PC-3 (cell line): Measurements from ENCODE around the gene CBFA2T3. TPM values are rescaled to one million over a fixed set of nuclear protein-coding genes. Genes with fewer than 3 reads are reported as not detected.

ENCODE experiments used
- ATAC-seq: fragments of 200-7000 bp; cut with Tn5 transposase; 2 replicates; pipeline ENCODE4 v1.9.1; 2020; ENCODE audit warnings: mild to moderate bottlenecking, moderate library complexity
- BruUV-seq: library from RNA; stranded (reverse); fragments of 400-500 nt; replicated peaks from 2 replicates; lab custom pipeline; 2021; lab: Mats Ljungman, UMichigan
- CTCF ChIA-PET: fragments of 300-600 bp; sonication (Branson Sonifier 250); formaldehyde crosslinking; loops from one replicate; lab custom pipeline; 2022; ENCODE audit warnings: antibody characterized with exemption; lab: Charles Lee
- POLR2A ChIA-PET: fragments of 300-600 bp; sonication (Branson Sonifier 250); formaldehyde crosslinking; loops from one replicate; lab custom pipeline; 2022; ENCODE audit warnings: antibody characterized with exemption; ENCODE audit not compliant: unreplicated experiment; lab: Charles Lee
- DNase-seq: peaks from one replicate; pipeline ENCODE4 v3.0.0-alpha.2; 2015
- H2AFZ ChIP-seq: fragments of 300-600 bp; sonication (generic); 2 replicates; pipeline ENCODE4 v1.6.0; 2016; ENCODE audit warnings: antibody characterized with exemption, low read length
- H3F3A ChIP-seq: fragments of 300-600 bp; sonication (generic); one replicate; pipeline ENCODE4 v1.6.0; 2017; ENCODE audit warnings: antibody characterized with exemption, low read length, control low read depth, mild to moderate bottlenecking; ENCODE audit not compliant: unreplicated experiment
- H3K27ac ChIP-seq: fragments of 300-600 bp; sonication (generic); 2 replicates; pipeline ENCODE4 v1.5.1; 2016; ENCODE audit warnings: mild to moderate bottlenecking, low read length
- H3K27me3 ChIP-seq: fragments of 300-600 bp; sonication (generic); 2 replicates; pipeline ENCODE4 v1.6.1; 2016; ENCODE audit warnings: low read length, mixed read lengths
- H3K36me3 ChIP-seq: fragments of 300-600 bp; sonication (generic); 2 replicates; pipeline ENCODE4 v1.6.1; 2016; ENCODE audit warnings: low read depth, mixed run types, low read length, mixed read lengths
- H3K4me1 ChIP-seq: fragments of 300-600 bp; sonication (generic); 2 replicates; pipeline ENCODE4 v1.5.1; 2016; ENCODE audit warnings: low read length; ENCODE audit not compliant: insufficient read depth
- H3K4me2 ChIP-seq: fragments of 300-600 bp; sonication (generic); 2 replicates; pipeline ENCODE4 v1.6.0; 2016; ENCODE audit warnings: low read length
- H3K4me3 ChIP-seq: fragments of 300-600 bp; sonication (generic); 2 replicates; pipeline ENCODE4 v1.5.1; 2016; ENCODE audit warnings: mild to moderate bottlenecking, low read length, mixed read lengths
- H3K79me2 ChIP-seq: fragments of 300-600 bp; sonication (generic); 2 replicates; pipeline ENCODE4 v1.6.1; 2017; ENCODE audit warnings: low read length, mixed read lengths
- H3K9ac ChIP-seq: fragments of 300-600 bp; sonication (generic); 2 replicates; pipeline ENCODE4 v1.6.0; 2016; ENCODE audit warnings: mild to moderate bottlenecking, low read length
- H3K9me2 ChIP-seq: fragments of 300-600 bp; sonication (generic); replicated peaks from 2 replicates; pipeline ENCODE4 v1.6.1; 2016; ENCODE audit warnings: mixed run types, low read length, mixed read lengths
- H3K9me3 ChIP-seq: fragments of 300-600 bp; sonication (generic); 2 replicates; pipeline ENCODE4 v1.6.1; 2016; ENCODE audit warnings: low read length, mixed read lengths
- H4K20me1 ChIP-seq: fragments of 300-600 bp; sonication (generic); 2 replicates; pipeline ENCODE4 v1.6.1; 2016; ENCODE audit warnings: low read length, mixed read lengths
- CTCF ChIP-seq: fragments of 300-600 bp; sonication (generic); conservative IDR thresholded peaks from 2 replicates; pipeline ENCODE4 v1.5.1; 2017; ENCODE audit warnings: antibody characterized with exemption, low read depth, mild to moderate bottlenecking, low read length
- EZH2 ChIP-seq: fragments of 300-600 bp; sonication (generic); IDR thresholded peaks from one replicate; pipeline ENCODE4 v1.6.1; 2017; ENCODE audit warnings: antibody characterized with exemption, mild to moderate bottlenecking, low read length; ENCODE audit not compliant: unreplicated experiment
- EZH2phosphoT487 ChIP-seq: fragments of 300-600 bp; sonication (generic); IDR thresholded peaks from 2 replicates; pipeline ENCODE4 v1.6.1; 2018; ENCODE audit warnings: mild to moderate bottlenecking, antibody characterized with exemption, low read length, borderline replicate concordance
- intact Hi-C: fragments of 100-400 bp; cut with micrococcal nuclease; formaldehyde crosslinking; loops from 2 replicates; pipeline ENCODE4 v1.9.0; 2023
- total RNA-seq: library from RNA; depleted of rRNA; stranded (reverse); fragments of >200 nt; gene quantifications from 2 replicates; pipeline ENCODE4 v1.2.3, GENCODE V29; 2014

The CBFA2T3 gene
- total RNA-seq, 1 experiment from 2014 or later, result not detected

- H3K9me2 ChIP-seq, result no peaks in the 10 kb centered on the region
- no peak overlapping the region for H3K27ac ChIP-seq
- CTCF ChIA-PET, result no interaction called here
- POLR2A ChIA-PET, result no interaction called here
- H3K36me3 ChIP-seq, result no peaks in the 10 kb centered on the region
- peaks cover 18% of the 10 kb centered on the region for H3K79me2 ChIP-seq
- H3K4me1 ChIP-seq, result 0 out of 2 replicates have a peak, but pooled peaks cover 6% of the 10 kb centered on the region
- intact Hi-C loops, result no loop called here
- no peaks in the 10 kb centered on the region for H4K20me1 ChIP-seq
- no peak overlapping the region for H3K4me2 ChIP-seq
- no peak for TF ChIP-seq EZH2phosphoT487
- TF ChIP-seq EZH2, result no peak
- TF ChIP-seq CTCF, result no peak
- ATAC-seq (no peak), DNase-seq (no peak)
- H3K9me3 ChIP-seq, result no peaks in the 10 kb centered on the region
- H3F3A ChIP-seq, result no peaks in the 10 kb centered on the region
- H2AFZ ChIP-seq, result no peak overlapping the region
- no peak overlapping the region for H3K9ac ChIP-seq
- no TSS peak for BruUV-seq
- H3K4me3 ChIP-seq, result no peak overlapping the region
- H3K27me3 ChIP-seq, result no peaks in the 10 kb centered on the region
These were observed 115.6 kb downstream of the CBFA2T3 start for GRCh38 chr16:88861359-88861758.

GRCh38 chr16:88859381-88860091, 117.5 kb downstream of the CBFA2T3 start:
- ChIA-PET POLR2A (no interaction called here), CTCF (no interaction called here)
- Histone ChIP-seq H3F3A (no peaks in the 10 kb centered on the region), H3K27me3 (no peaks in the 10 kb centered on the region), H3K4me2 (no peak overlapping the region), H3K27ac (no peak overlapping the region), H3K9ac (no peak overlapping the region), H3K9me2 (no peaks in the 10 kb centered on the region), H3K9me3 (no peaks in the 10 kb centered on the region), H3K36me3 (no peaks in the 10 kb centered on the region), H2AFZ (no peak overlapping the region), H3K79me2 (peaks cover 25% of the 10 kb centered on the region), H4K20me1 (no peaks in the 10 kb centered on the region), H3K4me1 (0 out of 2 replicates have a peak, but pooled peaks cover 6% of the 10 kb centered on the region), H3K4me3 (no peak overlapping the region)
- TF ChIP-seq EZH2phosphoT487 (no peak), CTCF (no peak), EZH2 (no peak)
- BruUV-seq, result no TSS peak
- DNase-seq, result no peak
- intact Hi-C loops, result no loop called here
- no peak for ATAC-seq
